Neural cell (in vitro differentiated cells): ENCODE results near the gene DNAJC5G. TPM values are rescaled to one million over a fixed set of nuclear protein-coding genes. Genes with fewer than 3 reads are reported as not detected.

Experiments used
- H2AFZ ChIP-seq: fragments of 200-600, 300-800 bp; sonication (generic), shearing (Covaris generic); 2 replicates; pipeline ENCODE4 v1.6.0; 2014; ENCODE audit warnings: low read depth, mild to moderate bottlenecking, antibody characterized with exemption, low read length, moderate library complexity
- H3F3A ChIP-seq: fragments of 200-600 bp; shearing (Covaris generic); 2 replicates; pipeline ENCODE4 v1.6.1; 2016; ENCODE audit warnings: mild to moderate bottlenecking, moderate library complexity, mixed read lengths, antibody characterized with exemption, low read length; ENCODE audit not compliant: insufficient read depth, poor library complexity, severe bottlenecking
- H3K27ac ChIP-seq: fragments of 200-600, 300-800 bp; sonication (generic), shearing (Covaris generic); 2 replicates; pipeline ENCODE4 v1.5.1; 2014; ENCODE audit warnings: mild to moderate bottlenecking, low read length, moderate library complexity
- H3K27me3 ChIP-seq: fragments of 300-800, 200-600 bp; sonication (generic), shearing (Covaris generic); 2 replicates; pipeline ENCODE4 v1.6.0; 2014; ENCODE audit warnings: mild to moderate bottlenecking, low read depth, low read length, moderate library complexity; ENCODE audit not compliant: insufficient read depth
- H3K36me3 ChIP-seq: fragments of 300-800, 200-600 bp; sonication (generic), shearing (Covaris generic); 2 replicates; pipeline ENCODE4 v1.5.1; 2014; ENCODE audit warnings: mild to moderate bottlenecking, antibody characterized with exemption, low read length, moderate library complexity; ENCODE audit not compliant: insufficient read depth
- H3K4me2 ChIP-seq: fragments of 300-800, 200-600 bp; sonication (generic), shearing (Covaris generic); 2 replicates; pipeline ENCODE4 v1.6.0; 2014; ENCODE audit warnings: mild to moderate bottlenecking, low read length
- H3K4me3 ChIP-seq: fragments of 300-800, 200-600 bp; sonication (generic), shearing (Covaris generic); 2 replicates; pipeline ENCODE4 v1.5.1; 2014; ENCODE audit warnings: mild to moderate bottlenecking, low read length, moderate library complexity
- H3K79me2 ChIP-seq: fragments of 200-600 bp; shearing (Covaris generic); replicated peaks from 2 replicates; pipeline ENCODE4 v1.6.0; 2014; ENCODE audit warnings: mild to moderate bottlenecking, low read length, moderate library complexity; ENCODE audit not compliant: insufficient read depth
- H3K9ac ChIP-seq: fragments of 300-800, 200-600 bp; sonication (generic), shearing (Covaris generic); 2 replicates; pipeline ENCODE4 v1.6.1; 2016; ENCODE audit warnings: mild to moderate bottlenecking, low read length, mixed read lengths
- H3K9me2 ChIP-seq: fragments of 200-600 bp; shearing (Covaris generic); 2 replicates; pipeline ENCODE4 v1.6.1; 2016; ENCODE audit warnings: mild to moderate bottlenecking, low read length, mixed read lengths; ENCODE audit not compliant: insufficient read depth
- H3K9me3 ChIP-seq: fragments of 200-600, 300-800 bp; sonication (generic), shearing (Covaris generic); 2 replicates; pipeline ENCODE4 v1.6.1; 2016; ENCODE audit warnings: mild to moderate bottlenecking, mixed run types, low read length, moderate library complexity, mixed read lengths
- H4K20me1 ChIP-seq: fragments of 200-600 bp; shearing (Covaris generic); 2 replicates; pipeline ENCODE4 v1.6.1; 2016; ENCODE audit warnings: mild to moderate bottlenecking, mixed run types; ENCODE audit not compliant: insufficient read depth
- EP300 ChIP-seq: fragments of 450-650 bp; conservative IDR thresholded peaks from 2 replicates; pipeline ENCODE4 v1.6.1; 2014; ENCODE audit warnings: antibody characterized with exemption, mild to moderate bottlenecking, moderate library complexity; ENCODE audit not compliant: poor library complexity, severe bottlenecking
- EZH2 ChIP-seq: fragments of 200-600, 300-800 bp; shearing (Covaris generic), sonication (generic); IDR thresholded peaks from 2 replicates; pipeline ENCODE4 v1.6.1; 2014; ENCODE audit warnings: antibody characterized with exemption, low read length, borderline replicate concordance, mild to moderate bottlenecking; ENCODE audit not compliant: insufficient read depth, poor library complexity, severe bottlenecking
- MXI1 ChIP-seq: fragments of 450-650 bp; conservative IDR thresholded peaks from 2 replicates; pipeline ENCODE4 v1.6.1; 2014; ENCODE audit warnings: antibody characterized with exemption, mild to moderate bottlenecking; ENCODE audit not compliant: poor library complexity, severe bottlenecking
- POLR2AphosphoS5 ChIP-seq: IDR thresholded peaks from 2 replicates; pipeline ENCODE4 v1.6.1; 2012
- RAD21 ChIP-seq: fragments of 450-650 bp; conservative IDR thresholded peaks from 2 replicates; pipeline ENCODE4 v1.6.1; 2014; ENCODE audit warnings: antibody characterized with exemption, mild to moderate bottlenecking, moderate library complexity
- SMC3 ChIP-seq: fragments of 450-650 bp; conservative IDR thresholded peaks from 2 replicates; pipeline ENCODE4 v1.6.1; 2014; ENCODE audit warnings: antibody characterized with exemption, mild to moderate bottlenecking, moderate library complexity; ENCODE audit not compliant: poor library complexity
- TAF1 ChIP-seq: IDR thresholded peaks from 2 replicates; pipeline ENCODE4 v1.6.1; 2012; ENCODE audit warnings: low read depth
- polyA plus RNA-seq: library from polyadenylated mRNA; depleted of rRNA; stranded (reverse); fragments of >200 nt; gene quantifications from 2 replicates; pipeline ENCODE4 v1.2.3, GENCODE V29; 2014
- TF ChIP-seq, protein P1 (sequence below): IDR thresholded peaks from 2 replicates; pipeline ENCODE4 v1.6.1; 2012; ENCODE audit warnings: borderline replicate concordance
- TF ChIP-seq, protein P2 (sequence below): fragments of 450-650 bp; IDR thresholded peaks from 2 replicates; pipeline ENCODE4 v1.5.1; 2014; ENCODE audit warnings: antibody characterized with exemption, mild to moderate bottlenecking, moderate library complexity; ENCODE audit not compliant: poor library complexity, severe bottlenecking

The DNAJC5G gene
- polyA plus RNA-seq, 1 donor from 2014 or later = not detected

DNA sequence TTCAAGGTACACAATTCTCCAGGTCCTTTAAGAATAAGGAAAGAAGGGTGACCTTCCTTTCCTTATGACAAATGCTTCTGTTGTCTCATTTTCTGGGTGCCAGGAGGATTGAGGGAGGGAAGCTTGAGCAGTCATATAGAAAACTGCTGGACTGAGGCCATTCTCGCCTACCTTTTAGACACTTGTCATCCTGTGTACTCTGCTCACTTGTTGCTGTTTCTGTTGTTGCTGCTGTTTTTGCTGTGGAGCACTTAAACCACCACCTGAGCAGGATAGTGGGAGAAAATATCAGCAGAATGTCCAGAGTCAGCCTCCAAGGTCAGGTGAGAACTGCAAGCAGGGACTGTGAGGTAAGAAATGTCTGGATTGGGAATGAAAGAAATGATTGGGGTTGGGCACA, 2.8 kb downstream of the DNAJC5G start:
- TF ChIP-seq EP300 = no peak
- no peak for TF ChIP-seq POLR2AphosphoS5
- TF ChIP-seq MXI1 = no peak
- no peak for TF ChIP-seq SMC3
- no peak for TF ChIP-seq TAF1
- no peak for TF ChIP-seq EZH2
- TF ChIP-seq, protein P1, sequence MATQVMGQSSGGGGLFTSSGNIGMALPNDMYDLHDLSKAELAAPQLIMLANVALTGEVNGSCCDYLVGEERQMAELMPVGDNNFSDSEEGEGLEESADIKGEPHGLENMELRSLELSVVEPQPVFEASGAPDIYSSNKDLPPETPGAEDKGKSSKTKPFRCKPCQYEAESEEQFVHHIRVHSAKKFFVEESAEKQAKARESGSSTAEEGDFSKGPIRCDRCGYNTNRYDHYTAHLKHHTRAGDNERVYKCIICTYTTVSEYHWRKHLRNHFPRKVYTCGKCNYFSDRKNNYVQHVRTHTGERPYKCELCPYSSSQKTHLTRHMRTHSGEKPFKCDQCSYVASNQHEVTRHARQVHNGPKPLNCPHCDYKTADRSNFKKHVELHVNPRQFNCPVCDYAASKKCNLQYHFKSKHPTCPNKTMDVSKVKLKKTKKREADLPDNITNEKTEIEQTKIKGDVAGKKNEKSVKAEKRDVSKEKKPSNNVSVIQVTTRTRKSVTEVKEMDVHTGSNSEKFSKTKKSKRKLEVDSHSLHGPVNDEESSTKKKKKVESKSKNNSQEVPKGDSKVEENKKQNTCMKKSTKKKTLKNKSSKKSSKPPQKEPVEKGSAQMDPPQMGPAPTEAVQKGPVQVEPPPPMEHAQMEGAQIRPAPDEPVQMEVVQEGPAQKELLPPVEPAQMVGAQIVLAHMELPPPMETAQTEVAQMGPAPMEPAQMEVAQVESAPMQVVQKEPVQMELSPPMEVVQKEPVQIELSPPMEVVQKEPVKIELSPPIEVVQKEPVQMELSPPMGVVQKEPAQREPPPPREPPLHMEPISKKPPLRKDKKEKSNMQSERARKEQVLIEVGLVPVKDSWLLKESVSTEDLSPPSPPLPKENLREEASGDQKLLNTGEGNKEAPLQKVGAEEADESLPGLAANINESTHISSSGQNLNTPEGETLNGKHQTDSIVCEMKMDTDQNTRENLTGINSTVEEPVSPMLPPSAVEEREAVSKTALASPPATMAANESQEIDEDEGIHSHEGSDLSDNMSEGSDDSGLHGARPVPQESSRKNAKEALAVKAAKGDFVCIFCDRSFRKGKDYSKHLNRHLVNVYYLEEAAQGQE = no peak
- H3K9me2 ChIP-seq = no peaks in the 10 kb centered on the region
- H2AFZ ChIP-seq = no peak overlapping the region
- no peaks in the 10 kb centered on the region for H3K27me3 ChIP-seq
- no peaks in the 10 kb centered on the region for H3K79me2 ChIP-seq
- no peaks in the 10 kb centered on the region for H4K20me1 ChIP-seq
- H3K9ac ChIP-seq = no peak overlapping the region
- H3K9me3 ChIP-seq = no peaks in the 10 kb centered on the region
- H3K4me3 ChIP-seq = no peak overlapping the region
- no peak overlapping the region for H3K4me2 ChIP-seq
- H3K27ac ChIP-seq = no peak overlapping the region
- H3K36me3 ChIP-seq = no peaks in the 10 kb centered on the region
- H3F3A ChIP-seq = no peaks in the 10 kb centered on the region

DNA sequence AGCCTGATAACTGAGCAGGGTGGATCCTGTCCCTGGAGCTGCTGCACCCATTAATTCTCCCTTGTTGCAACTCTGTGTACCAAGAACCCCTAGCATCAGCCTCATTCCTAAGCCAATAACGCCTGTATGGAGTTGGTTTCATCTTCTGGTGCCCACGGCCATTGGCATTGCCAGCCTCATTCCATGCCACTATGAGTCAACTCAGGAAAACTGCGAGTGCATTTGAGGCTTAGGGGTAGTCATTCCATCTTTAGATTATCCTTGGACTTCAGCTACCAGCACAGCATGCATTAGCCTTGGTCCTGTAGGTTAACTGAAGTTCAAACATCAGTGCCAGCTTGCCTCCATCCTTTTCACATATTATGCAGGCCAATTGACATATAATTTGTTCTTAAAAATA, 5.6 kb downstream of the DNAJC5G start:
- H3K9me2 ChIP-seq = no peaks in the 10 kb centered on the region
- H3K4me3 ChIP-seq = no peak overlapping the region
- TF ChIP-seq EZH2 (no peak), RAD21 (no peak), POLR2AphosphoS5 (no peak), TAF1 (no peak), SMC3 (no peak), EP300 (no peak), MXI1 (no peak)
- TF ChIP-seq, protein P1 = no peak
- TF ChIP-seq, protein P2, sequence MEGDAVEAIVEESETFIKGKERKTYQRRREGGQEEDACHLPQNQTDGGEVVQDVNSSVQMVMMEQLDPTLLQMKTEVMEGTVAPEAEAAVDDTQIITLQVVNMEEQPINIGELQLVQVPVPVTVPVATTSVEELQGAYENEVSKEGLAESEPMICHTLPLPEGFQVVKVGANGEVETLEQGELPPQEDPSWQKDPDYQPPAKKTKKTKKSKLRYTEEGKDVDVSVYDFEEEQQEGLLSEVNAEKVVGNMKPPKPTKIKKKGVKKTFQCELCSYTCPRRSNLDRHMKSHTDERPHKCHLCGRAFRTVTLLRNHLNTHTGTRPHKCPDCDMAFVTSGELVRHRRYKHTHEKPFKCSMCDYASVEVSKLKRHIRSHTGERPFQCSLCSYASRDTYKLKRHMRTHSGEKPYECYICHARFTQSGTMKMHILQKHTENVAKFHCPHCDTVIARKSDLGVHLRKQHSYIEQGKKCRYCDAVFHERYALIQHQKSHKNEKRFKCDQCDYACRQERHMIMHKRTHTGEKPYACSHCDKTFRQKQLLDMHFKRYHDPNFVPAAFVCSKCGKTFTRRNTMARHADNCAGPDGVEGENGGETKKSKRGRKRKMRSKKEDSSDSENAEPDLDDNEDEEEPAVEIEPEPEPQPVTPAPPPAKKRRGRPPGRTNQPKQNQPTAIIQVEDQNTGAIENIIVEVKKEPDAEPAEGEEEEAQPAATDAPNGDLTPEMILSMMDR = no peak
- no peaks in the 10 kb centered on the region for H3K9me3 ChIP-seq
- H4K20me1 ChIP-seq = no peaks in the 10 kb centered on the region
- H3F3A ChIP-seq = no peaks in the 10 kb centered on the region
- H3K9ac ChIP-seq = no peak overlapping the region
- no peak overlapping the region for H2AFZ ChIP-seq
- H3K79me2 ChIP-seq = no peaks in the 10 kb centered on the region
- no peaks in the 10 kb centered on the region for H3K36me3 ChIP-seq
- no peaks in the 10 kb centered on the region for H3K27me3 ChIP-seq
- no peak overlapping the region for H3K4me2 ChIP-seq
- H3K27ac ChIP-seq = no peak overlapping the region
